Measurements from ENCODE around the gene STX19. TPM values are rescaled to one million over a fixed set of nuclear protein-coding genes. Genes with fewer than 3 reads are reported as not detected.

Gene STX19
- total and polyA plus RNA-seq, 2 of the 13 experiments (the other 11 are each of a cell fraction or from before 2014, with no cell fraction given), result not detected

DNA sequence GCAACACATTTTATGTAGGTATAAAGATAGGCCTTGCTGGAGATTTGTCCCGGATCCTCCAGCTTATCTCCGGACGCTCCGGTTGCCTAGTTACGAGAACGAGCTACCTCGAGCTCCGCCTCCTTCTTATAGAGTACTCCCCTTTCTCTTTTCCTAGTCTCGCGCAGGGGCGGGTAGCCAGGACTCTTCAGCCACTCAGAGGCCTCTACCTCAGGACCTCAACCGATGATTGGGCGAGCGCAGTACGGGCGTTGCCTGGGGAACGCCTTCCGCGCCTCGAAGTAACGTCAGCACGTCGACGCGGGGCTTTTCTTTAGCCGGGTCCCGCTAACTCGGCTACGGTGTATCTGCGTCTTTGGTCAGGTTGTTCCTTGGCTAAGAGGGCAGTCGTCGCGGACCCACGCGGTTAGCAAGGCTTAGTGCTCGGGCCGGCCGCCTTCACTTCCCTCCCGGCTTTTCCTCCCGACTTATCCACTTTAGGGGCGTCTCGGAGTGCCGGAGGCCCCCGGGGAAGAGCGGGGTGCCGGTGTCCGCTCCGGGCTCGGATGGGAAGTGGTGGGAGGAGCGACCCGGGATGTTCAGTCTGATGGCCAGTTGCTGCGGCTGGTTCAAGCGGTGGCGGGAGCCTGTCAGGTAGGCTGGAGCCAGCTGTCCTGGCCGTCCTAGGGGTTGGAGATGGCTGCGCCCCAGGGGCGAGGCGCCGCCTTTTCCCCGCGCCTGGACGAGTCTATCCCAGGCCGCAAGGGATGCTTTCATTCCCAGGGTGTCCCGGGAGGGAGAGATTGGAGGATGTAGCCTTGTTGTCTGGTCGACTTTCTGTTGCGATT is 48.3 kb downstream of the STX19 start, which contains the start of gene ARL13B (continued):
- peak; percentile 86 for TF ChIP-seq CREM (IDR thresholded peaks at IDR 0.05)
- TF ChIP-seq CREM (CRISPR knock-in tag; IDR thresholded peaks at IDR 0.05), result no peak
- TF ChIP-seq NFE2L2 (IDR thresholded peaks at IDR 0.05; ENCODE audit: low read length), result no peak
- TF ChIP-seq, protein P1, sequence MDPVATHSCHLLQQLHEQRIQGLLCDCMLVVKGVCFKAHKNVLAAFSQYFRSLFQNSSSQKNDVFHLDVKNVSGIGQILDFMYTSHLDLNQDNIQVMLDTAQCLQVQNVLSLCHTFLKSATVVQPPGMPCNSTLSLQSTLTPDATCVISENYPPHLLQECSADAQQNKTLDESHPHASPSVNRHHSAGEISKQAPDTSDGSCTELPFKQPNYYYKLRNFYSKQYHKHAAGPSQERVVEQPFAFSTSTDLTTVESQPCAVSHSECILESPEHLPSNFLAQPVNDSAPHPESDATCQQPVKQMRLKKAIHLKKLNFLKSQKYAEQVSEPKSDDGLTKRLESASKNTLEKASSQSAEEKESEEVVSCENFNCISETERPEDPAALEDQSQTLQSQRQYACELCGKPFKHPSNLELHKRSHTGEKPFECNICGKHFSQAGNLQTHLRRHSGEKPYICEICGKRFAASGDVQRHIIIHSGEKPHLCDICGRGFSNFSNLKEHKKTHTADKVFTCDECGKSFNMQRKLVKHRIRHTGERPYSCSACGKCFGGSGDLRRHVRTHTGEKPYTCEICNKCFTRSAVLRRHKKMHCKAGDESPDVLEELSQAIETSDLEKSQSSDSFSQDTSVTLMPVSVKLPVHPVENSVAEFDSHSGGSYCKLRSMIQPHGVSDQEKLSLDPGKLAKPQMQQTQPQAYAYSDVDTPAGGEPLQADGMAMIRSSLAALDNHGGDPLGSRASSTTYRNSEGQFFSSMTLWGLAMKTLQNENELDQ (CRISPR knock-in tag; IDR thresholded peaks at IDR 0.05; ENCODE audit: borderline replicate concordance), result no peak
- TF ChIP-seq ZNF33A (CRISPR knock-in tag; IDR thresholded peaks at IDR 0.05; ENCODE audit: borderline replicate concordance), result no peak
- peak; percentile 63; the same call in 1 of the 2 replicates for TF ChIP-seq EED (CRISPR knock-in tag; IDR thresholded peaks at IDR 0.05)
- 0 out of 2 replicates have a peak, but pooled peaks have one; percentile 32 for TF ChIP-seq CBFB (CRISPR knock-in tag; IDR thresholded peaks at IDR 0.05)
- no peak; the same call in 1 of the 2 replicates for TF ChIP-seq BORCS8-MEF2B (CRISPR knock-in tag; IDR thresholded peaks at IDR 0.05)
- TF ChIP-seq RFXAP (CRISPR knock-in tag; IDR thresholded peaks at IDR 0.05; ENCODE audit: borderline replicate concordance), result no peak; the same call in 1 of the 2 replicates
- TF ChIP-seq ZNF260 (CRISPR knock-in tag; IDR thresholded peaks at IDR 0.05; ENCODE audit: borderline replicate concordance, low read depth), result no peak
- TF ChIP-seq, protein P2, sequence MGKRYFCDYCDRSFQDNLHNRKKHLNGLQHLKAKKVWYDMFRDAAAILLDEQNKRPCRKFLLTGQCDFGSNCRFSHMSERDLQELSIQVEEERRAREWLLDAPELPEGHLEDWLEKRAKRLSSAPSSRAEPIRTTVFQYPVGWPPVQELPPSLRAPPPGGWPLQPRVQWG (CRISPR knock-in tag; IDR thresholded peaks at IDR 0.05; ENCODE audit: borderline replicate concordance, low read depth), result no peak
- TF ChIP-seq TBL1XR1 (IDR thresholded peaks at IDR 0.05; ENCODE audit: borderline replicate concordance, low read length, partially characterized antibody), result peak; percentile 16
- TF ChIP-seq, protein P3, sequence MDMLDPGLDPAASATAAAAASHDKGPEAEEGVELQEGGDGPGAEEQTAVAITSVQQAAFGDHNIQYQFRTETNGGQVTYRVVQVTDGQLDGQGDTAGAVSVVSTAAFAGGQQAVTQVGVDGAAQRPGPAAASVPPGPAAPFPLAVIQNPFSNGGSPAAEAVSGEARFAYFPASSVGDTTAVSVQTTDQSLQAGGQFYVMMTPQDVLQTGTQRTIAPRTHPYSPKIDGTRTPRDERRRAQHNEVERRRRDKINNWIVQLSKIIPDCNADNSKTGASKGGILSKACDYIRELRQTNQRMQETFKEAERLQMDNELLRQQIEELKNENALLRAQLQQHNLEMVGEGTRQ (IDR thresholded peaks at IDR 0.05; ENCODE audit: low read depth, low read length), result no peak
- TF ChIP-seq, protein P3 (CRISPR knock-in tag; IDR thresholded peaks at IDR 0.05; ENCODE audit: borderline replicate concordance), result no peak
- no peak for TF ChIP-seq ZNF546 (CRISPR knock-in tag; conservative IDR thresholded peaks at IDR 0.05)
- no peak for TF ChIP-seq HCFC1 (IDR thresholded peaks at IDR 0.05; ENCODE audit: low read depth, low read length)
- TF ChIP-seq CHD2 (IDR thresholded peaks at IDR 0.05; ENCODE audit: low read depth, low read length), result peak; percentile 71
- TF ChIP-seq ZNF256 (CRISPR knock-in tag; conservative IDR thresholded peaks at IDR 0.05), result no peak
- TF ChIP-seq, protein P4, sequence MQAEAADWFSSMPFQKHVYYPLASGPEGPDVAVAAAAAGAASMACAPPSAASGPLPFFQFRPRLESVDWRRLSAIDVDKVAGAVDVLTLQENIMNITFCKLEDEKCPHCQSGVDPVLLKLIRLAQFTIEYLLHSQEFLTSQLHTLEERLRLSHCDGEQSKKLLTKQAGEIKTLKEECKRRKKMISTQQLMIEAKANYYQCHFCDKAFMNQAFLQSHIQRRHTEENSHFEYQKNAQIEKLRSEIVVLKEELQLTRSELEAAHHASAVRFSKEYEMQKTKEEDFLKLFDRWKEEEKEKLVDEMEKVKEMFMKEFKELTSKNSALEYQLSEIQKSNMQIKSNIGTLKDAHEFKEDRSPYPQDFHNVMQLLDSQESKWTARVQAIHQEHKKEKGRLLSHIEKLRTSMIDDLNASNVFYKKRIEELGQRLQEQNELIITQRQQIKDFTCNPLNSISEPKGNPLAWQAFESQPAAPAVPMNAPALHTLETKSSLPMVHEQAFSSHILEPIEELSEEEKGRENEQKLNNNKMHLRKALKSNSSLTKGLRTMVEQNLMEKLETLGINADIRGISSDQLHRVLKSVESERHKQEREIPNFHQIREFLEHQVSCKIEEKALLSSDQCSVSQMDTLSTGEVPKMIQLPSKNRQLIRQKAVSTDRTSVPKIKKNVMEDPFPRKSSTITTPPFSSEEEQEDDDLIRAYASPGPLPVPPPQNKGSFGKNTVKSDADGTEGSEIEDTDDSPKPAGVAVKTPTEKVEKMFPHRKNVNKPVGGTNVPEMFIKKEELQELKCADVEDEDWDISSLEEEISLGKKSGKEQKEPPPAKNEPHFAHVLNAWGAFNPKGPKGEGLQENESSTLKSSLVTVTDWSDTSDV (CRISPR knock-in tag; IDR thresholded peaks at IDR 0.05), result no peak
- TF ChIP-seq ZNF605 (CRISPR knock-in tag; IDR thresholded peaks at IDR 0.05), result peak; percentile 88
- 0 out of 2 replicates have a peak, but pooled peaks have one; percentile 37 for TF ChIP-seq SPEN (CRISPR knock-in tag; IDR thresholded peaks at IDR 0.05; ENCODE audit: low read depth)
